ENCODE data around the gene TIGD2. TPM values are rescaled to one million over a fixed set of nuclear protein-coding genes. Genes with fewer than 3 reads are reported as not detected.

The TIGD2 gene
- total and polyA plus RNA-seq, 2 of the 13 experiments (the other 11 are each of a cell fraction or from before 2014, with no cell fraction given) = 3.1 to 15.5 TPM

DNA sequence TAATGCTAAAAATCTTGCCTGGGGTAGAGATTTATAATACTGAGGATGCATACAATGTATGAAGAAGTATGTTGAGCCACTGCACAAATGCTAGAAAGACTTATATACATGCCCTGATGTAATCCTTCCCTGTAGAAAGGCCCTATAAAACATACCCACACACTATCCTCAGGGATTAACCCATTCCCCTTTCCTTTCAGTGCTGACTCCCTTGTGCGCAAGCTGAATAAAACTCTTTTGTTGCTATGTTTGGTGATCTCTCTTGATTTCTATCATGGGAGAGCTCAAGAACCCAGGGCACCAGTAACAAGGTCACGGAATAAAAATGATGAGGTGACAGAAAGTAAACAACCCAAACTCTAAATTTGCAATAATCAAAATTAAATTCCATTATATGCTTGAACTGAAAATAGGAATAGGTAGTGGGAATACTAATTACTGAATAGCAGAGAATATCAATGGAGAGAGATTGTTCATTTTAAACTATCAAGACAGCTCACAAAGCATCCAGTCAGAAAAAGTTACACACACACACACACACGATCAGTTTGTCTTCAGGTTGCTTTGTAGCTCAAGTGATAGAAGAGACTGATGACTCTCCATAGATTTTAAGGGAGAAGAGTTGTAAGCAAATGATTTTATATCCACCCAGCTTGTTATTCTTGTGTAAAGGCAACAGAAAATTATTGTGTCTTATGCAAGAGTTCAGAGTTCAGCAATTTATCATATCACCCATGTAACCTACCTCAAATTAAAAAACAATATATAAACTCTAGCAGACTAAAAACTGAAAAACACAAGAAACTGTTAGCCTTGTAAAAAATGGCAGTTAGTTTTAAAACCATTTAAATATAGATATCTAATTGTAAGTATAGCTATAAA, 14.8 kb downstream of the TIGD2 start:
- Histone ChIP-seq H3K4me3 (replicated peaks in 1 of 3; ENCODE audit: insufficient read depth in 1 of 3, low read depth in 2 of 3, low read length in 3 of 3) (no peak overlapping the region), H3K4me2 (ENCODE audit: low read depth, low read length) (no peak overlapping the region), H3K27ac (ENCODE audit: extremely low read length, insufficient read depth, low read length) (no peak overlapping the region), H2AFZ (ENCODE audit: low read length) (no peak overlapping the region), H3K27me3 (ENCODE audit: control insufficient read depth in 1 of 2, insufficient read depth in 2 of 2, low read length in 2 of 2) (no peaks in the 10 kb centered on the region), H3K79me2 (ENCODE audit: insufficient read depth, low read length) (no peaks in the 10 kb centered on the region), H3K4me1 (ENCODE audit: insufficient read depth, low read length) (peaks cover 49% of the 10 kb centered on the region), H3K36me3 (replicated peaks in 1 of 2; ENCODE audit: control insufficient read depth in 1 of 2, insufficient read depth in 2 of 2, low read length in 2 of 2) (no peaks in the 10 kb centered on the region), H3K9ac (ENCODE audit: insufficient read depth, low read depth, low read length) (no peak overlapping the region), H4K20me1 (ENCODE audit: insufficient read depth, low read length) (no peaks in the 10 kb centered on the region), H3K9me3 (ENCODE audit: low read length) (no peaks in the 10 kb centered on the region)
- WGBS (ENCODE audit: low lambda C conversion rate) = 74% methylated on average over 3 of the region's 3 CpGs
- TF ChIP-seq SOX6 (IDR thresholded peaks at IDR 0.05) (no peak), SOX6 (CRISPR knock-in tag; IDR thresholded peaks at IDR 0.05) (no peak), MAFF (IDR thresholded peaks at IDR 0.05; ENCODE audit: low read depth, low read length) (peak; percentile 79), MAFK (conservative IDR thresholded peaks at IDR 0.05 in 1 of 2, IDR thresholded peaks at IDR 0.05 in 1 of 2; ENCODE audit: low read length in 2 of 2) (peak; percentile 80 to 84)
- ChIA-PET CTCF (ENCODE audit: low intra/inter-chr PET ratio, low total read pairs) (no interaction called here), POLR2A (no interaction called here)
- no TSS peak for BruUV-seq (replicated peaks)
- DNase-seq (ENCODE audit: low spot score) = no peak
- intact Hi-C loops (cut with micrococcal nuclease; ENCODE audit: unreplicated experiment) = no loop called here
- no peak for ATAC-seq
- in situ Hi-C loops (cut with HindIII; ENCODE audit: extremely low pct_ligation_motif_present, low pct_unique_long_range_greater_than_20kb) = no loop called here
- no peak for FAIRE-seq

DNA sequence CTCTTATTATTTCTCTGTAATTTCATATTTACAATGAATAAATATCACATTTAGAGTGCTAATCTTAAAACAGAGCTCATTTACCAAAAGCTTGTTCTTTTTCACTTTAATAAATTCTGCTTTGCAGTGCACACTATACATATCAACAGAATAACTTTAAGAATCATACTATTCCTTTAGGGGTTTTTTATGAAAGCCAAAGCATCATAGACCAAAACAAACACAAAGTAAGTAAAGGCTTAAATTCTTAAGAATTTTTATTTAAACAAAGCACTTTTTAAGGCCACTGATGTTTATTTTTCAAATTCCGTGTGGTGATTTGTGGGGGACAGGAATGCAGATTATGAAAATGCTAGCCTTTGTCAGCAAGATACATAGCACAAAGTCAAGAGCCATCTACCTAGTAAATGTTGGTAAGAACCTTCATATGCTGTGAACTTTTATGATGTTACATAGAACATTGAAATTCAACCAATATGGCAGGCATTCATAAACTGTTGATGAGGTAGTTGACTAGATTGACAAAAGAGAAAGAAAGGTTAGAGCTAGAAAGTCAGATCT, 17.8 kb downstream of the TIGD2 start:
- ChIA-PET POLR2A (no interaction called here), CTCF (ENCODE audit: low intra/inter-chr PET ratio, low total read pairs) (no interaction called here)
- Histone ChIP-seq H3K9me3 (ENCODE audit: low read length) (no peaks in the 10 kb centered on the region), H3K4me2 (ENCODE audit: low read depth, low read length) (no peak overlapping the region), H3K27me3 (ENCODE audit: control insufficient read depth in 1 of 2, insufficient read depth in 2 of 2, low read length in 2 of 2) (no peaks in the 10 kb centered on the region), H3K4me3 (replicated peaks in 1 of 3; ENCODE audit: insufficient read depth in 1 of 3, low read depth in 2 of 3, low read length in 3 of 3) (no peak overlapping the region), H4K20me1 (ENCODE audit: insufficient read depth, low read length) (no peaks in the 10 kb centered on the region), H3K79me2 (ENCODE audit: insufficient read depth, low read length) (no peaks in the 10 kb centered on the region), H3K9ac (ENCODE audit: insufficient read depth, low read depth, low read length) (no peak overlapping the region), H3K4me1 (ENCODE audit: insufficient read depth, low read length) (peaks cover 20% of the 10 kb centered on the region), H3K27ac (ENCODE audit: extremely low read length, insufficient read depth, low read length) (no peak overlapping the region), H3K36me3 (replicated peaks in 1 of 2; ENCODE audit: control insufficient read depth in 1 of 2, insufficient read depth in 2 of 2, low read length in 2 of 2) (no peaks in the 10 kb centered on the region), H2AFZ (ENCODE audit: low read length) (no peak overlapping the region)
- FAIRE-seq (no peak), ATAC-seq (no peak), DNase-seq (ENCODE audit: low spot score) (peak; percentile 46)
- no TSS peak for BruUV-seq (replicated peaks)
- intact Hi-C loops (cut with micrococcal nuclease; ENCODE audit: unreplicated experiment) (no loop called here), in situ Hi-C loops (cut with HindIII; ENCODE audit: extremely low pct_ligation_motif_present, low pct_unique_long_range_greater_than_20kb) (no loop called here)
- WGBS (ENCODE audit: low lambda C conversion rate) = 12% methylated on average over 1 of the region's 1 CpG
- no peak for TF ChIP-seq SIN3A (IDR thresholded peaks at IDR 0.05; ENCODE audit: borderline replicate concordance, low read depth, low read length)
- TF ChIP-seq ZNF572 (CRISPR knock-in tag; IDR thresholded peaks at IDR 0.05) = no peak
- no peak for TF ChIP-seq ZFP62 (CRISPR knock-in tag; IDR thresholded peaks at IDR 0.05)
- TF ChIP-seq ZMYM3 (CRISPR knock-in tag; IDR thresholded peaks at IDR 0.05) = no peak
- no peak for TF ChIP-seq SOX5 (CRISPR knock-in tag; IDR thresholded peaks at IDR 0.05; ENCODE audit: borderline replicate concordance)
- no peak for TF ChIP-seq SRSF4 (IDR thresholded peaks at IDR 0.05; ENCODE audit: low read depth, low read length, poor library complexity, severe bottlenecking)
- no peak for TF ChIP-seq ZNF839 (CRISPR knock-in tag; IDR thresholded peaks at IDR 0.05; ENCODE audit: borderline replicate concordance)
- no peak for TF ChIP-seq ZNF850 (CRISPR knock-in tag; conservative IDR thresholded peaks at IDR 0.05)
- TF ChIP-seq ZNF782 (CRISPR knock-in tag; IDR thresholded peaks at IDR 0.05; ENCODE audit: borderline replicate concordance) = no peak
- no peak for TF ChIP-seq SOX13 (IDR thresholded peaks at IDR 0.05)
- peak in 1 of 2 experiments; percentile 46; a peak in 1 of 4 replicates for TF ChIP-seq SOX13 (CRISPR knock-in tag; conservative IDR thresholded peaks at IDR 0.05 in 1 of 2, IDR thresholded peaks at IDR 0.05 in 1 of 2)
- TF ChIP-seq, protein P1, sequence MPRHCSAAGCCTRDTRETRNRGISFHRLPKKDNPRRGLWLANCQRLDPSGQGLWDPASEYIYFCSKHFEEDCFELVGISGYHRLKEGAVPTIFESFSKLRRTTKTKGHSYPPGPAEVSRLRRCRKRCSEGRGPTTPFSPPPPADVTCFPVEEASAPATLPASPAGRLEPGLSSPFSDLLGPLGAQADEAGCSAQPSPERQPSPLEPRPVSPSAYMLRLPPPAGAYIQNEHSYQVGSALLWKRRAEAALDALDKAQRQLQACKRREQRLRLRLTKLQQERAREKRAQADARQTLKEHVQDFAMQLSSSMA (CRISPR knock-in tag; IDR thresholded peaks at IDR 0.05) = no peak
- TF ChIP-seq ZNF564 (CRISPR knock-in tag; IDR thresholded peaks at IDR 0.05) = no peak
- TF ChIP-seq TEAD3 (CRISPR knock-in tag; optimal IDR thresholded peaks at IDR 0.05; ENCODE audit: borderline replicate concordance) = peak; percentile 24
- TF ChIP-seq FOXA1 (IDR thresholded peaks at IDR 0.05) = no peak
- TF ChIP-seq FOXA1 (CRISPR knock-in tag; IDR thresholded peaks at IDR 0.05) = peak; percentile 50; the same call in 1 of the 2 replicates

All from HepG2 (cell line).